ENCODE data around the gene RGPD8. TPM values are rescaled to one million over a fixed set of nuclear protein-coding genes. Genes with fewer than 3 reads are reported as not detected.

RGPD8 gene
- total and polyA plus RNA-seq, 2 of the 8 experiments (the other 6 are each of a cell fraction or from before 2014, with no cell fraction given): 0.51 to 8.2 TPM

DNA sequence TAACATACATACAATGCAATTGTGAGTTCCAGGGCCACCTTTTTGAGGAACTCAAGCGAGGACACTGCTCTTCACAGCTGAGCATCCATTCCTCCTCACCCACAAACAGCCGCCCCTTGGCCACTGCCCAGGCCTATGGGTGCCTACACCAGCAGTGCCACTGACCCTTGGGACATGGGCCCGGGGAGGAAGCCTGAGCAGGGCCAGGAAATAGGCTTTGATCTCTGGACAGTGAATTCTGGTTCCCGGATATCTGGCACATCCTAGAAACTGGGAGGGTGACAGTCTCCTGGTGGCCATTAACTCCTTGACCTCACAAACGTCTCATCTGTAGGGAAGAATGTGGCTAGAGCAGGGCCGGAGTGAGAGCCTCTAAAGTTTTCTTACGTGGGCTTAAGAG lies 43.0 kb upstream of the RGPD8 start:
- H2AK5ac ChIP-seq (ENCODE audit: low read depth, low read length): no peak overlapping the region
- H3K4ac ChIP-seq (replicated peaks; ENCODE audit: insufficient read length, low read depth, low read length): no peak overlapping the region
- H2AFZ ChIP-seq (ENCODE audit: low read length): no peak overlapping the region
- H3K4me2 ChIP-seq (ENCODE audit: insufficient read depth in 1 of 2, low read depth in 2 of 2, low read length in 2 of 2): no peak overlapping the region
- no peak overlapping the region for H4K91ac ChIP-seq (replicated peaks; ENCODE audit: insufficient read length, low read length)
- H3K79me2 ChIP-seq (ENCODE audit: control insufficient read depth in 1 of 2, insufficient read depth in 2 of 2, low read length in 2 of 2): no peaks in the 10 kb centered on the region
- no peak overlapping the region for H2BK5ac ChIP-seq (ENCODE audit: low read depth, low read length)
- DNase-seq (ENCODE audit: low read depth in 1 of 2, low spot score in 2 of 2) (no peak), FAIRE-seq (no peak)
- H2BK12ac ChIP-seq (ENCODE audit: low read depth, low read length): no peak overlapping the region
- ChIA-PET POLR2A (ENCODE audit: partially characterized antibody) (interaction anchor here (0.6 kb wide), 1 partner anchor 14 kb away, joined by 3 read pairs; no protein-coding TSS in a partner anchor), CTCF (ENCODE audit: partially characterized antibody) (interaction anchor here (1.3 kb wide), 1 partner anchor 17 kb away, joined by 3 read pairs; no protein-coding TSS in a partner anchor)
- H3K36me3 ChIP-seq (ENCODE audit: control insufficient read depth in 2 of 4, insufficient read depth in 4 of 4, low read length in 3 of 4): no peaks in the 10 kb centered on the region
- H3K79me1 ChIP-seq (ENCODE audit: low read depth, low read length): no peaks in the 10 kb centered on the region
- peaks cover 0 to 4% (median 0%) of the 10 kb centered on the region in 4 experiments; a peak in 2 of 7 replicates for H3K4me1 ChIP-seq (replicated peaks in 1 of 4; ENCODE audit: control insufficient read depth in 3 of 4, insufficient read depth in 4 of 4, low read length in 3 of 4)
- H3K9me3 ChIP-seq (ENCODE audit: insufficient read depth in 2 of 2, low read depth in 1 of 2, low read length in 1 of 2): no peaks in the 10 kb centered on the region
- H2BK15ac ChIP-seq (ENCODE audit: low read length): no peak overlapping the region
- no peak overlapping the region for H3K56ac ChIP-seq (replicated peaks; ENCODE audit: insufficient read length, low read depth, low read length)
- TF ChIP-seq SUZ12 (IDR thresholded peaks at IDR 0.05; ENCODE audit: low read length): no peak
- no peak for TF ChIP-seq HDAC2 (IDR thresholded peaks at IDR 0.05; ENCODE audit: borderline replicate concordance in 1 of 2, low read depth in 2 of 2, low read length in 2 of 2)
- TF ChIP-seq FOSL1 (IDR thresholded peaks at IDR 0.05; ENCODE audit: insufficient read depth, low read depth, low read length): no peak
- TF ChIP-seq BRCA1 (IDR thresholded peaks at IDR 0.05; ENCODE audit: low read depth, low read length): no peak
- TF ChIP-seq KDM5A (IDR thresholded peaks at IDR 0.05; ENCODE audit: low read length): no peak
- TF ChIP-seq NANOG (IDR thresholded peaks at IDR 0.05; ENCODE audit: insufficient read depth, low read depth, low read length, poor library complexity, severe bottlenecking): no peak
- TF ChIP-seq, protein P1, sequence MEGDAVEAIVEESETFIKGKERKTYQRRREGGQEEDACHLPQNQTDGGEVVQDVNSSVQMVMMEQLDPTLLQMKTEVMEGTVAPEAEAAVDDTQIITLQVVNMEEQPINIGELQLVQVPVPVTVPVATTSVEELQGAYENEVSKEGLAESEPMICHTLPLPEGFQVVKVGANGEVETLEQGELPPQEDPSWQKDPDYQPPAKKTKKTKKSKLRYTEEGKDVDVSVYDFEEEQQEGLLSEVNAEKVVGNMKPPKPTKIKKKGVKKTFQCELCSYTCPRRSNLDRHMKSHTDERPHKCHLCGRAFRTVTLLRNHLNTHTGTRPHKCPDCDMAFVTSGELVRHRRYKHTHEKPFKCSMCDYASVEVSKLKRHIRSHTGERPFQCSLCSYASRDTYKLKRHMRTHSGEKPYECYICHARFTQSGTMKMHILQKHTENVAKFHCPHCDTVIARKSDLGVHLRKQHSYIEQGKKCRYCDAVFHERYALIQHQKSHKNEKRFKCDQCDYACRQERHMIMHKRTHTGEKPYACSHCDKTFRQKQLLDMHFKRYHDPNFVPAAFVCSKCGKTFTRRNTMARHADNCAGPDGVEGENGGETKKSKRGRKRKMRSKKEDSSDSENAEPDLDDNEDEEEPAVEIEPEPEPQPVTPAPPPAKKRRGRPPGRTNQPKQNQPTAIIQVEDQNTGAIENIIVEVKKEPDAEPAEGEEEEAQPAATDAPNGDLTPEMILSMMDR (IDR thresholded peaks at IDR 0.05; ENCODE audit: control extremely low read depth in 1 of 3, insufficient read depth in 1 of 3, low read depth in 1 of 3, low read length in 3 of 3): no peak
- no peak for TF ChIP-seq BCL11A (IDR thresholded peaks at IDR 0.05; ENCODE audit: low read depth in 2 of 2, low read length in 2 of 2)
- TF ChIP-seq NRF1 (IDR thresholded peaks at IDR 0.05; ENCODE audit: low read depth, low read length): no peak
- H3K14ac ChIP-seq (ENCODE audit: insufficient read length): no peak overlapping the region
- no peak overlapping the region for H3K9ac ChIP-seq (replicated peaks in 1 of 4; ENCODE audit: extremely low read depth in 1 of 4, low read depth in 3 of 4, low read length in 3 of 4)
- H3K23ac ChIP-seq (ENCODE audit: insufficient read length): no peak overlapping the region
- no peak overlapping the region for H2BK20ac ChIP-seq (ENCODE audit: low read length)
- no peak overlapping the region for H3K4me3 ChIP-seq (ENCODE audit: extremely low read depth in 1 of 4, insufficient read depth in 2 of 4, low read depth in 3 of 4, low read length in 4 of 4)
- no peak overlapping the region for H3K27ac ChIP-seq (ENCODE audit: low read depth, low read length)
- WGBS, 2 experiments (ENCODE audit: extremely low coverage in 1 of 2, insufficient coverage in 1 of 2, insufficient read length in 1 of 2, insufficient replicate concordance in 2 of 2, low coverage in 1 of 2, low lambda C conversion rate in 2 of 2, missing lambda C conversion rate in 1 of 2): 89% methylated on average over 7 of the region's 7 CpGs; no CpG with 5 or more reads in 1 of the 2 experiments
- no peak overlapping the region for H3K18ac ChIP-seq (ENCODE audit: extremely low read depth, low read length)
- H3K23me2 ChIP-seq (ENCODE audit: low read depth, low read length): peaks cover 5% of the 10 kb centered on the region; the same call in 1 of the 2 replicates
- H2BK120ac ChIP-seq (replicated peaks; ENCODE audit: low read depth, low read length): no peak overlapping the region
- no peak overlapping the region for H4K5ac ChIP-seq (ENCODE audit: insufficient read length, low read depth, low read length)
- H4K20me1 ChIP-seq (replicated peaks in 1 of 2; ENCODE audit: control insufficient read depth in 1 of 2, insufficient read depth in 2 of 2, low read length in 2 of 2): no peaks in the 10 kb centered on the region
- H4K8ac ChIP-seq (ENCODE audit: extremely low read depth, insufficient read depth, low read length): no peak overlapping the region
- no peaks in the 10 kb centered on the region; a peak in 1 of 7 replicates for H3K27me3 ChIP-seq (replicated peaks in 1 of 4; ENCODE audit: control insufficient read depth in 3 of 4, extremely low read depth in 1 of 4, insufficient read depth in 3 of 4, low read length in 3 of 4)

Data from H1 (cell line).